ENCODE results near the gene GPX1. TPM values are rescaled to one million over a fixed set of nuclear protein-coding genes. Genes with fewer than 3 reads are reported as not detected.

Gene GPX1
- total RNA-seq, 1 donor from 2014 or later, result 509 TPM

- no peak for DNase-seq (ENCODE audit: low read depth, low spot score)
Observed at GRCh38 chr3:49313896-49314688, 44.1 kb downstream of the GPX1 start.

DNA sequence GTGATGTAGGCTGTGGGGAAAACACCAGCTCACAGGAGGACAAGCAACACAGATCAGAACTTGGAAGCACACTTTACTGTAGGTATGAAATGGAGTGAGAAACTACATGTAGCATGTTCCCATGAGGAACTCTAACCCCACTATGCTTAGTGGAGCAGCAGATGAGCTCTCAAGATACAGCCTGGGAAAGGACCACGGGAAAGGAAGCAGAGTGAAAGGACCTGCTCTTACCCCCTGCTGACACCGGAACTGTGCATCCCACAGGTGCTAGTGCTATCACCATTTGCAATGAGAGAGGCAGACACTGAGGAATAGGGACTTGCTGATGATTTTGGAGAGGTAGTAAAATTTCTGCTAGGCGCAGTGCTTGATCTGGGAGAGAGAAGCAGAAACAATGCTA, 46.9 kb downstream of the GPX1 start:
- no peak for DNase-seq (ENCODE audit: low read depth, low spot score)

DNA sequence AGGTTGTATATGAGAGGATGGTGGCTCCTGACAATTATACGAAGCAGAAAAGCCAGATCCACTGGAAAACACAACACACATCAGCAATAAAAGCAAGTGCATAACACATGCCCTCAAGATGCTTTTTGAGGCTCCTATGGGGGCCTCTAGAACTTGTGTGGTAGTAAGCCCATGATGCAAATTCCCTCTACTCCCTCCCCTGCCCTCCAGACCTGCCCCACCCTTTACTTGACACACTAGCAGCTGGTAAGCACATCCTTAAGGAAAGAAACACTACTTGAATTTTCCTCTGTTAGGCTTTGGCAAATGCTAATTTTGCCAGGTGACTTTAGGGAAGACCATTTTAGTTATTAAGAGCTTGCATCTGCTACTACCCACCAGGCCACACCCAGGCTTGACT, 47.5 kb downstream of the GPX1 start:
- no peak for DNase-seq (ENCODE audit: low read depth, low spot score)

Other genes starting within 250 kb of the GPX1 start
- gene USP19, start 237.5 kb downstream of the GPX1 start, total RNA-seq, result 42.9 and 54.2 TPM in 2 replicates
- gene LAMB2, start 225.3 kb downstream of the GPX1 start, total RNA-seq, result 470 and 504 TPM in 2 replicates
- gene CCDC71, start 192.0 kb downstream of the GPX1 start, total RNA-seq, result 16.1 and 20.1 TPM in 2 replicates
- 41.0 and 41.2 TPM in 2 replicates for gene KLHDC8B, start 186.8 kb downstream of the GPX1 start, total RNA-seq
- 1.2 and 1.4 TPM in 2 replicates for gene C3orf62, start 81.1 kb downstream of the GPX1 start, total RNA-seq
- gene USP4, start 18.3 kb downstream of the GPX1 start, total RNA-seq, result 27.8 and 35.4 TPM in 2 replicates
- gene RHOA, start 53.6 kb upstream of the GPX1 start, total RNA-seq, result 557 and 659 TPM in 2 replicates
- 14.4 and 16.6 TPM in 2 replicates for gene TCTA, start 54.1 kb upstream of the GPX1 start, total RNA-seq
- gene AMT, start 64.1 kb upstream of the GPX1 start, total RNA-seq, result 0.33 and 0.53 TPM in 2 replicates
- 4.8 and 5.3 TPM in 2 replicates for gene NICN1, start 71.0 kb upstream of the GPX1 start, total RNA-seq
- gene DAG1, start 111.9 kb upstream of the GPX1 start, total RNA-seq, result 34.6 and 49.6 TPM in 2 replicates
- gene BSN, start 196.1 kb upstream of the GPX1 start, total RNA-seq, result under 0.01 TPM in 2 replicates

All from pulmonary artery endothelial cell (primary cell).